Activated naive CD8-positive, alpha-beta T cell treated with anti-CD3 and anti-CD28 coated beads, Interleukin-2, amount 50 U/mL, for 24 hours (primary cell): ENCODE data around the gene UBE2I.
"Not testable (repeated sequence)": the region's sequence is repeated elsewhere in the genome, so short reads cannot be mapped to it uniquely, and the experiment has no call there.

ENCODE experiments used
- ATAC-seq: fragments of 150-1000 bp; cut with Tn5 transposase; one replicate; pipeline ENCODE4 v1.10.0; 2021
- DNase-seq: peaks from one replicate; pipeline ENCODE4 v3.0.0; 2021
- H3K27ac Mint-ChIP-seq: one replicate; pipeline ENCODE4 v1.8.0; 2021; ENCODE audit warnings: mild to moderate bottlenecking, mixed read lengths
- H3K27me3 Mint-ChIP-seq: one replicate; pipeline ENCODE4 v1.8.0; 2021; ENCODE audit warnings: mixed read lengths
- H3K36me3 Mint-ChIP-seq: one replicate; pipeline ENCODE4 v1.8.0; 2021; ENCODE audit warnings: low read depth, mixed read lengths
- H3K4me1 Mint-ChIP-seq: one replicate; pipeline ENCODE4 v1.8.0; 2021; ENCODE audit warnings: mixed read lengths
- H3K4me3 Mint-ChIP-seq: one replicate; pipeline ENCODE4 v1.8.0; 2021; ENCODE audit warnings: mild to moderate bottlenecking, moderate library complexity, mixed read lengths
- H3K9me3 Mint-ChIP-seq: one replicate; pipeline ENCODE4 v1.8.0; 2021; ENCODE audit warnings: mixed read lengths

Gene UBE2I

GRCh38 chr16:1296688-1297017, 12.8 kb upstream of the UBE2I start:
- DNase-seq, H3K4me3 Mint-ChIP-seq, H3K36me3 Mint-ChIP-seq, H3K9me3 Mint-ChIP-seq, H3K27ac Mint-ChIP-seq, ATAC-seq: not testable (repeated sequence)
- Mint-ChIP-seq H3K27me3 (peaks cover 28% of the 10 kb centered on the region), H3K4me1 (peaks cover 13% of the 10 kb centered on the region)

GRCh38 chr16:1297018-1297696, 12.3 kb upstream of the UBE2I start:
- ATAC-seq (peak; percentile 79), DNase-seq (no peak)
- no peaks in the 10 kb centered on the region for H3K36me3 Mint-ChIP-seq
- no peak overlapping the region for H3K4me3 Mint-ChIP-seq
- peaks cover 23% of the 10 kb centered on the region for H3K27me3 Mint-ChIP-seq
- H3K27ac Mint-ChIP-seq: no peak overlapping the region
- H3K9me3 Mint-ChIP-seq: no peaks in the 10 kb centered on the region
- H3K4me1 Mint-ChIP-seq: peaks cover 16% of the 10 kb centered on the region

GRCh38 chr16:1298406-1298805, 11.0 kb upstream of the UBE2I start:
- no peaks in the 10 kb centered on the region for H3K36me3 Mint-ChIP-seq
- H3K27me3 Mint-ChIP-seq: peaks cover 17% of the 10 kb centered on the region
- no peak for ATAC-seq
- no peak for DNase-seq
- no peaks in the 10 kb centered on the region for H3K9me3 Mint-ChIP-seq
- no peak overlapping the region for H3K27ac Mint-ChIP-seq
- H3K4me1 Mint-ChIP-seq: peaks cover 21% of the 10 kb centered on the region
- no peak overlapping the region for H3K4me3 Mint-ChIP-seq

GRCh38 chr16:1299012-1299867, 10.2 kb upstream of the UBE2I start:
- peaks cover 15% of the 10 kb centered on the region for H3K27me3 Mint-ChIP-seq
- H3K36me3 Mint-ChIP-seq: no peaks in the 10 kb centered on the region
- no peak overlapping the region for H3K4me3 Mint-ChIP-seq
- no peaks in the 10 kb centered on the region for H3K9me3 Mint-ChIP-seq
- DNase-seq (no peak), ATAC-seq (no peak)
- no peak overlapping the region for H3K27ac Mint-ChIP-seq
- peaks cover 30% of the 10 kb centered on the region for H3K4me1 Mint-ChIP-seq

GRCh38 chr16:1299868-1300203, 9.6 kb upstream of the UBE2I start:
- Mint-ChIP-seq H3K27ac (no peak overlapping the region), H3K4me1 (peaks cover 36% of the 10 kb centered on the region), H3K36me3 (no peaks in the 10 kb centered on the region), H3K9me3 (no peaks in the 10 kb centered on the region), H3K4me3 (no peak overlapping the region), H3K27me3 (peaks cover 11% of the 10 kb centered on the region)
- ATAC-seq (no peak), DNase-seq (no peak)

- H3K27me3 Mint-ChIP-seq: peaks cover 6% of the 10 kb centered on the region
- no peak overlapping the region for H3K27ac Mint-ChIP-seq
- no peak overlapping the region for H3K4me3 Mint-ChIP-seq
- peaks cover 44% of the 10 kb centered on the region for H3K4me1 Mint-ChIP-seq
- H3K9me3 Mint-ChIP-seq: no peaks in the 10 kb centered on the region
- DNase-seq (peak; percentile 86), ATAC-seq (peak; percentile 29)
- H3K36me3 Mint-ChIP-seq: no peaks in the 10 kb centered on the region
These were observed 8.6 kb upstream of the UBE2I start for GRCh38 chr16:1300664-1301476.

GRCh38 chr16:1301562-1301961, 7.9 kb upstream of the UBE2I start:
- H3K9me3 Mint-ChIP-seq: no peaks in the 10 kb centered on the region
- ATAC-seq (no peak), DNase-seq (no peak)
- no peak overlapping the region for H3K4me3 Mint-ChIP-seq
- no peak overlapping the region for H3K27ac Mint-ChIP-seq
- no peaks in the 10 kb centered on the region for H3K36me3 Mint-ChIP-seq
- peaks cover 50% of the 10 kb centered on the region for H3K4me1 Mint-ChIP-seq
- H3K27me3 Mint-ChIP-seq: peaks cover 6% of the 10 kb centered on the region

- H3K27me3 Mint-ChIP-seq: no peaks in the 10 kb centered on the region
- no peaks in the 10 kb centered on the region for H3K9me3 Mint-ChIP-seq
- H3K4me1 Mint-ChIP-seq: peaks cover 59% of the 10 kb centered on the region
- no peak overlapping the region for H3K4me3 Mint-ChIP-seq
- ATAC-seq (no peak), DNase-seq (peak; percentile 44)
- peaks cover 8% of the 10 kb centered on the region for H3K36me3 Mint-ChIP-seq
- H3K27ac Mint-ChIP-seq: peak overlapping the region; percentile 70
These were observed 3.6 kb upstream of the UBE2I start for GRCh38 chr16:1305823-1306222.

- ATAC-seq (no peak), DNase-seq (no peak)
- Mint-ChIP-seq H3K4me3 (no peak overlapping the region), H3K36me3 (peaks cover 12% of the 10 kb centered on the region), H3K27me3 (no peaks in the 10 kb centered on the region), H3K4me1 (peaks cover 63% of the 10 kb centered on the region), H3K9me3 (no peaks in the 10 kb centered on the region), H3K27ac (peak overlapping the region; percentile 70)
These were observed 3.1 kb upstream of the UBE2I start for GRCh38 chr16:1306334-1306733.

- Mint-ChIP-seq H3K36me3 (peaks cover 12% of the 10 kb centered on the region), H3K4me3 (peak overlapping the region; percentile 82), H3K9me3 (no peaks in the 10 kb centered on the region), H3K27ac (peak overlapping the region; percentile 99), H3K4me1 (peaks cover 71% of the 10 kb centered on the region), H3K27me3 (no peaks in the 10 kb centered on the region)
- peak; percentile 2 for ATAC-seq
- no peak for DNase-seq
These were observed 1.1 kb upstream of the UBE2I start for GRCh38 chr16:1308036-1308976.

- peak overlapping the region; percentile 98 for H3K27ac Mint-ChIP-seq
- H3K9me3 Mint-ChIP-seq: no peaks in the 10 kb centered on the region
- peaks cover 55% of the 10 kb centered on the region for H3K4me1 Mint-ChIP-seq
- DNase-seq (peak; percentile 66), ATAC-seq (no peak)
- H3K27me3 Mint-ChIP-seq: no peaks in the 10 kb centered on the region
- H3K36me3 Mint-ChIP-seq: peaks cover 19% of the 10 kb centered on the region
- peak overlapping the region; percentile 99 for H3K4me3 Mint-ChIP-seq
These were observed 724 bp downstream of the UBE2I start for GRCh38 chr16:1309888-1310831.

- Mint-ChIP-seq H3K27ac (peak overlapping the region; percentile 98), H3K9me3 (no peaks in the 10 kb centered on the region), H3K4me1 (peaks cover 51% of the 10 kb centered on the region), H3K27me3 (no peaks in the 10 kb centered on the region), H3K4me3 (peak overlapping the region; percentile 99), H3K36me3 (peaks cover 23% of the 10 kb centered on the region)
- DNase-seq (peak; percentile 35), ATAC-seq (no peak)
These were observed 1.4 kb downstream of the UBE2I start for GRCh38 chr16:1310832-1311200.

- no peaks in the 10 kb centered on the region for H3K9me3 Mint-ChIP-seq
- H3K4me3 Mint-ChIP-seq: peak overlapping the region; percentile 99
- peaks cover 26% of the 10 kb centered on the region for H3K36me3 Mint-ChIP-seq
- H3K27me3 Mint-ChIP-seq: no peaks in the 10 kb centered on the region
- DNase-seq (no peak), ATAC-seq (no peak)
- H3K4me1 Mint-ChIP-seq: peaks cover 46% of the 10 kb centered on the region
- H3K27ac Mint-ChIP-seq: peak overlapping the region; percentile 98
These were observed 1.8 kb downstream of the UBE2I start for GRCh38 chr16:1311212-1311737.
